ENCODE measurements around the gene POLR1B.
"Not testable (repeated sequence)": the region's sequence is repeated elsewhere in the genome, so short reads cannot be mapped to it uniquely, and the experiment has no call there.

POLR1B gene

GRCh38 chr2:112542123-112542983 is at the start of gene POLR1B:
TSS of gene POLR1B (plus strand) at chr2:112542465. CDS start at chr2:112542495, 30 bp downstream.
- peak; percentile 70 to 96 (median 96) for DNase-seq

DNA sequence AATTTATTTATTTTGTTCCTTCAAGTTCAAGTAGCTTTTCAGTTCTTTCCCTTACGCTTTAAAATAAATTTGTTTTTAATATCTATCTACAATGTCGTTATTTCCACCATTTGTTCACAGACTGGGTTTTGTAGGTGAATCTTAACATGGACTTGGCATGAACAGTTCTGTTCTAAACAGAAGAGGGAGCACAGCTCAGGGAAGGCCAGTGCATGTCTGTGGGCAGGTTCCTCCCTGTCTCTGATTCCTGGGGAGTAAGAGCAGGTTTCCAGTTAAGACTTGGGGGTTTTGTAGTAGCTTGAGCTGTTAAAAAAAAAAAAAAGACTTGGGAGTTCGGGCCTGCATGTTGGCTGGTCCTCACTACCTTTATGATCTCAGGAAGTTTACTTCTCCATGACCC is 49.2 kb upstream of the POLR1B start:
- DNase-seq: no peak

DNA sequence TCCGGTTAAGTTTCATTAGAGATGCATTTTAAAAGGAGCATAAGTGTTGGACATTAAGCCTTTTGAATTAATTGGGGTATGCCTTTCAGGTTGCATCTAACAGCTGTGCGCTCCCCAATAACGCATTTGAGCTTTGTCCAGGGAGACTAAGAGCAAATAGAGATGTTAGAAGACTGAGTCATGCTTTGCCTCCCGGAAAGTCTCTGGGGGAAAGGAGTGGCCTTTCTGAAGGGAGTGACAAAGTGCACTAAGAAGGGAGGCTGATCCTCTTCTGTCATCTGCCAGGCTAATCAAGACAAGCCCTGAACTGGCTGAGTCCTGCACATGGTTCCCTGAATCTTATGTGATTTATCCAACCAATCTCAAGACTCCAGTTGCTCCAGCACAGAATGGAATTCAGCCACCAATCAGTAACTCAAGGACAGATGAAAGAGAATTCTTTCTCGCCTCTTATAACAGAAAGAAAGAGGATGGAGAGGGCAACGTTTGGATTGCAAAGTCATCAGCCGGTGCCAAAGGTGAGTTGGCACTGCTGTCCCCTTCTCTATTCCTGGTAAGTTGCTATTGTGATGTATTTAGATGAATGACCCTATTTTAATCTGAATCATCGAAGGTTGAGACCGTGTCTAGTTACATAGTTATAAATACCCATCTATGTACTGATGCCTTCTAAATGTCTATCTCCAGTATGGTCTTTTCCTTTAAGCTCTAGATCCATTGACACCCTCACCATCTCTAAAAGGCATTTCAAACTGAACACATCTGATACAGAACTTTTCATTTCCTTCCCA is 48.2 kb upstream of the POLR1B start:
- DNase-seq: no peak

DNA sequence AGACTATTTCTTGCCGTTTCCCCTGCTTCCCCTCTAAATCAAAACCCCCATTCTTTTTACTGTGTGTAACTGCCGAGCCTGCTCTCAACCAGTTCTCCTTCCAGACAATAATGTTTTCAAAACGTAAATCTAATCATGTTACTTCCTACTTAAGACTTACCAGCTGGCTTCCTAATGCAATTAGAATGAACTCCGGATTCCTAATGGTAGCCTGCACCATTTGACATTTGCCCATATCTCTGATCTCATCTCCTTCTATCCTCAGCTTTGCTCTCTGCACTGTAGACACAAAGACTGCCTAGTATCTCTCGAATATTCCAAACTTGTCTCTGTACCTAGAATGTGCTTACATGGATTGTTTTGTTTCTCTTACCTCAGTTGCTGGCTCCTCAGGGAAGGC is 47.4 kb upstream of the POLR1B start:
- no peak for DNase-seq

GRCh38 chr2:112495878-112496277 is 46.4 kb upstream of the POLR1B start:
- not testable (repeated sequence) for DNase-seq

- DNase-seq: peak; percentile 6 to 63 (median 23)
These were observed 41.3 kb upstream of the POLR1B start for GRCh38 chr2:112500850-112501484.

DNA sequence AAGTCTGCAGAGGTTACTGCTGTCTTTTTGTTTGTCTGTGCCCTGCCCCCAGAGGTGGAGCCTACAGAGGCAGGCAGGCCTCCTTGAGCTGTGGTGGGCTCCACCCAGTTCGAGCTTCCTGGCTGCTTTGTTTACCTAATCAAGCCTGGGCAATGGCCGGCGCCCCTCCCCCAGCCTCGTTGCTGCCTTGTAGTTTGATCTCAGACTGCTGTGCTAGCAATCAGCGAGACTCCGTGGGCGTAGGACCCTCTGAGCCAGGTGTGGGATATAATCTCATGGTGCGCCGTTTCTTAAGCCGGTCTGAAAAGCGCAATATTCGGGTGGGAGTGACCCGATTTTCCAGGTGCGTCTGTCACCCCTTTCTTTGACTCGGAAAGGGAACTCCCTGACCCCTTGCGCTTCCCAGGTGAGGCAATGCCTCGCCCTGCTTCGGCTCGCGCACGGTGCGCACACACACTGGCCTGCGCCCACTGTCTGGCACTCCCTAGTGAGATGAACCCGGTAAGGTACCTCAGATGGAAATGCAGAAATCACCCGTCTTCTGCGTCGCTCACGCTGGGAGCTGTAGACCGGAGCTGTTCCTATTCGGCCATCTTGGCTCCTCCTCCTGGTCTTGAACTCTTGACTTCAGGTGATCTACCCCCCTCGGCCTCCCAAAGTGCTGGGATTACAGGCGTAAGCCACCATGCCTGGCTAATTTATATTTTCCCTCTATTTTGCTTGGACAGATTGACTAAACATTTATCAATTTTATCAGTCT is 32.8 kb upstream of the POLR1B start:
- not testable (repeated sequence) for DNase-seq

DNA sequence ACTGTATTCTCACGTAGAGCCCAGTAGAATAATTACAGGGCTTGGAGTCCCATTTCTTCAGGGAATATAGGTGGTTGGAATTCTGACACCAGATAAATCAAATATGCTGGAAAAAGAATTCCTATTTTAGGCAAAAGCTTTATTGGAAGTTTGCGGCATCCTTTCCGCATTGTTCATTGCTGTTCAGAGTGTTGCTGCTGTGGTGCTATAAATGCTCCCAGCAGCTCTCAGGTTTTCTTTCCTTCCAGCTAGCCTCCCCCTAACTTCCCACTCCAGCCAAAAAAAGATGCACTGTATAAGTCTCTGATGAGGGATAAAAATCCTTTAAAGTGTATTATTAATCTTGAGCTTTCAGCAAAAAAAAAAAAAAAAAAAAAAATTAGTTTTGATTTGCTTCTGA is 25.5 kb upstream of the POLR1B start:
- no peak for DNase-seq

DNA sequence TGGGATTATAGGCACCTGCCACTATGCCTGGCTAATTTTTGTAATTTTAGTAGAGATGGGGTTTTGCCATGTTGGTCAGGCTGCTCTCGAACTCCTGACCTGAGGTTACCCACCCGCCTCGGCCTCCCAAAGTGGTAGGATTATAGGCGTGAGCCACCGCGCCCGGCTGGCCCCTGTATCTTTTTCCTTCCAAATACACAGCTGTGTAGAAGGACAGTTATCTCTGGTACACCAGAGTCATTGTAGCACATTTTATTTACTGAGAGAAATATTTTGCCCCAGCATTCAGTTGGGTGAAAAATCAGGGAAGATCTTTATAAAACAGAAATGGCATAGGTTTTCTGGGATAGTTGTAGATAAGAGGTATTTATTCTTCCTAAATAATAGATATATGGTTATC is 23.5 kb upstream of the POLR1B start:
- no peak for DNase-seq

- no peak for DNase-seq
These were observed 22.8 kb upstream of the POLR1B start for GRCh38 chr2:112519506-112519905.

DNA sequence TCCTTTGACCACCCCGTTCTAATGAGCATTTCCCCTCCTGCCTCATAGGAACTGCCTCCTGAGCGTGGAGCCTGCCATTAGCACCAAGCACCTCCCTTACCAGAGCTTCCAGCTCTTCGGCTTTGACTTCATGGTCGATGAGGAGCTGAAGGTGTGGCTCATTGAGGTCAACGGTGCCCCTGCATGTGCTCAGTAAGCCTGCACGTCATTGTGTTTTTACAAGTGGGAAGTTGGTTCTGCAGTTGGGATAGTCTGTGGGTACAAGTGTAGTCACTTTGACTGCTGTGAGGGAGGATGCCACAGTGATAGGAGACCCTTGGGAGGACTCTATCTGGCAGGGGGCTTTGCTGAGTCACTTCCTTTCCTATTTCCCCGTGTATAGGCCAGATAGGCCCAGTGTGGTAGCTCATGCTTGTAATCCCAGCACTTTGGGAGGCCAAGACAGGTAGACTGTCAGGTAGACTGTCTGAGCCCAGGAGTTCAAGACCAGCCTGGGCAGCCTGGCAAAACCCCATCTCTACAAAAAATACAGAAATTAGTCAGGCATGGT is 22.0 kb upstream of the POLR1B start:
- no peak for DNase-seq

- DNase-seq: no peak
These were observed 18.9 kb upstream of the POLR1B start for GRCh38 chr2:112523291-112523777.

GRCh38 chr2:112524276-112524675 is 18.0 kb upstream of the POLR1B start:
- DNase-seq: not testable (repeated sequence)

DNA sequence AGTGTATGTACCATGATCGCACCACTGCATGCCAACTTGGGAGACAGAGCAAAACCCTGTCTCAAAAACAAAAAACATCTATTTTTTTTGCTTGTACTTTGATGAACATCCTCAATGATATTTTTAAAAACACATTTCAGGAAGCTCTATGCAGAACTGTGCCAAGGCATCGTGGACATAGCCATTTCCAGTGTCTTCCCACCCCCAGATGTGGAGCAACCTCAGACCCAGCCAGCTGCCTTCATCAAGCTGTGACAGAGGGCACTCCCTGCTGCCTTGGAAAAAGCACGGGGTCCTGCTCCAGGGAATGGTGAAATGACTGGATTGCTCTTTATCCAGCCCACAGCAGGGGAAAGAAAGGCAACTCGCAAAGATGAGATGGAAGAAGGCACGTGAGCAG is 13.7 kb upstream of the POLR1B start:
- DNase-seq: no peak

DNA sequence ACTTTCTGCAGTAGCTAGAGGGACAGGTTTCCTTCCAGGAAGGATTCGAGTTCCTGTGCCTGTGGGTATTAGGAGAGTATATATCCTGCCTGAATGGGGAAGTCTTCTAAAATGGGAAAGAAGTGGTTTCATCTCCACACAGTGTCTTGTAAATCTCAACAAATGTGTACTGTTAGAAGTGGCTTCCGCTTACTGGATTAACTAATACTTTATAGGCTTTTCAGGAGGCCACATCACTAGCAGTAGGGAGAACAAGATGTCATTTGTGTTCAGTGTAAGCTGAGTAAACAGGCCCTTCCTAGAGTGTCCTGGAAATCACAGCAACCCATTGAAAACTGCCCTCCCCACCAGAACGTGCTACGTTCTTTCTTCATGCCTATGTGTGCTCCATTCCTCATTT is 12.5 kb upstream of the POLR1B start:
- no peak for DNase-seq

GRCh38 chr2:112530728-112531127 is 11.5 kb upstream of the POLR1B start:
- DNase-seq: no peak

- DNase-seq: no peak
These were observed 7.4 kb upstream of the POLR1B start for GRCh38 chr2:112534826-112535225.

DNA sequence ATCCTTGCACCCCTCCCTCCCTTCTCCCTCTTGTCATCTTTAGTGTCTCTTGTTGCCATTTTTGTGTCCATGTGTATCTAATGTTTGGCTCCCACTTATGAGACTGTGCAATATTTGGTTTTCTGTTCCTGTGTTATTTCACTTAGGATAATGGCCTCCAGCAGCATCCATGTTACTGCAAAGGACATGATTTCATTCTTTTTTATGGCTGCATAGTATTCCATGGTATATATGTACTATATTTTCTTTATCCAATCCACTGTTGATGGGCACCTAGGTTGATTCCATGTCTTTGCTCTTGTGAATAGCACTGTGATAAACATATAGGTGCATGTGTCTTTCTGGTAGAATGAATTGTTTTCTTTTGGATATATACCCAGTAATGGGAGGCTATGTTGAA is 5.6 kb upstream of the POLR1B start:
- not testable (repeated sequence) for DNase-seq

- DNase-seq: no peak
These were observed 3.0 kb upstream of the POLR1B start for GRCh38 chr2:112539306-112539705.

DNA sequence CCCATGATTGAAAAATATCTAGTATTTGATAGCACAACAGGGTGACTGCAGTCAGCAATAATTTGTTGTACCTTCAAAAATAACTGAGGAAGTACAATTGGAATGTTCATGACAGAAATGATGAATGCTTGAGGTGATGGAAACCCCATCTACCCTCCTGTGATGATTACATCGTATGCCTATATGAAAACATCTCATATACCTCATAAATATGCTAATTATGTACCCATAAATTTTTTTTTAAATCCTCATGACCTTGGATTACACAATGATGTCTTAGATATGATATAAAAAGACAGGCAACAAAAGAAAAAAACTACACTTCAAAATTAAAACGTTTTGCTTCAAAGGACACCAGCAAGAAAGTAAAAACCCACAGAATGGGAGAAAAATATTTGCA is 1.4 kb upstream of the POLR1B start:
- peak in 1 of 3 experiments; percentile 29 for DNase-seq

DNA sequence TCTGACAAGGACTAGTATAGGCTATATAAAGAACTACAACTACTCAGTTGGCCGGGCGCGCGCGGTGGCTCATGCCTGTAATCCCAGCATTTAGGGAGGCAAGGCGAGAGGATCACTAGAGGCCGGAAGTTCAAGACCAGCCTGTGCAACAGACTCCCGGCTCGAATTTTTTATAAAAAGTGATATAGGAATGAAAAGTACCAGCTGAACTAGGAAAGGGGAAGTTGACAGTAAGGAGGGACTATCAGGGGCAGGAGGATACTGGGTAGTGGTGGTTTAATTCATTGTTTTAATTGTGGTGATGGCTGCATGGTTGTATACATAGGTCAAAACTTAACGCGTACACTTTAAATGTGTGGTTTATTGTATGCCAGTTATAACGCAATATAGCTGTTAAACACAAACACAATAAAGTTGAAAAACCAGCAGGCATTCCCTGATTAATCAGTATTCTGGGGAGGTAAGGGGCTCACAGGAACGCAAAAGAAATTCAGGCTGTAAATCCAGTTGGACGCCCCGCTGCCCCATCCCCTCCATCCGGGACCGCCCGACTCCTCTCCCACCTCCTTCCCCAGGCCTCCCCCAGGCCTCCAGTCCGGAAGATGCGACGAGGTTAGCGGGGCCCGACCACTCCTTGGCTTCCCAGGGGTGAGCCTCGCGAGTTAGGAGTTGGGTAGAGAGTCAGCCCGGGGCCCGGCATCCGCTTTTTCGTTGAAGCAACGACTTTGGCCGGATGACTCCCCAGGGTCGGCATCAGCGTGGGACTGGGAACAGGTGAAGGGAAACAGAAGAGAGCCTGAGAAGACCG is 746 bp upstream of the POLR1B start:
- peak in 2 of 3 experiments; percentile 95 for DNase-seq

Measured in NCI-H1417 (cell line).